Tibial nerve (tissue), 4 donors: ENCODE measurements around the gene KCNQ1. TPM values are rescaled to one million over a fixed set of nuclear protein-coding genes. Genes with fewer than 3 reads are reported as not detected.

Experiments
- DNase-seq, 2 donors: peaks; one replicate each; pipeline ENCODE4 v3.0.0-alpha.2; 2019; ENCODE audit warnings: low spot score in 2 of 2
- H3K27ac ChIP-seq, 4 donors: fragments of 200-600 bp; sonication (generic) in 3 of 4; one replicate each; pipeline ENCODE4 v1.5.1; 2017 to 2019; ENCODE audit warnings: mild to moderate bottlenecking in 1 of 4
- H3K27me3 ChIP-seq, 2 donors: fragments of 200-600 bp; sonication (generic) in 1 of 2; one replicate each; pipeline versions ENCODE4 v1.5.1 to v1.6.0; 2017 to 2019
- H3K36me3 ChIP-seq, 3 donors: fragments of 200-600 bp; sonication (generic); one replicate each; pipeline ENCODE4 v1.5.1; 2018 to 2019
- H3K4me1 ChIP-seq, 4 donors: fragments of 200-600 bp; sonication (generic) in 3 of 4; one replicate each; pipeline ENCODE4 v1.5.1; 2017 to 2019
- H3K4me3 ChIP-seq, 4 donors: fragments of 200-600 bp; sonication (generic) in 3 of 4; one replicate each; pipeline ENCODE4 v1.5.1; 2017 to 2019; ENCODE audit warnings: mild to moderate bottlenecking in 1 of 4, moderate library complexity in 1 of 4
- H3K9me3 ChIP-seq, 4 donors: fragments of 200-600 bp; sonication (generic) in 3 of 4; one replicate each; pipeline ENCODE4 v1.5.1; 2017 to 2019
- CTCF ChIP-seq, 5 experiments: fragments of 200-600 bp in 3 of 5; fragments of 450-650 bp in 2 of 5; sonication (generic) in 3 of 5; IDR thresholded peaks; one replicate each; pipeline ENCODE4 v1.5.1; 2016 to 2019; ENCODE audit warnings: antibody characterized with exemption in 5 of 5, mild to moderate bottlenecking in 3 of 5, moderate library complexity in 2 of 5
- EP300 ChIP-seq, 2 donors: sonication (generic); formaldehyde crosslinking; IDR thresholded peaks; one replicate each; pipeline ENCODE4 v1.6.1; 2017; ENCODE audit warnings: antibody characterized with exemption in 2 of 2, mild to moderate bottlenecking in 1 of 2
- POLR2A ChIP-seq, 2 donors: fragments of 450-650 bp; IDR thresholded peaks; one replicate each; pipeline ENCODE4 v1.6.1; 2017; ENCODE audit warnings: antibody characterized with exemption in 2 of 2, mild to moderate bottlenecking in 2 of 2, moderate library complexity in 2 of 2
- WGBS, 2 donors: methylation state at CpG; one replicate each; pipeline ENCODE4 v1.1.5; 2018; 5-methylcytosine and 5-hydroxymethylcytosine counted together
- total RNA-seq, 4 donors: library from RNA; depleted of rRNA; stranded (reverse); fragments of >200 nt; gene quantifications; one replicate each; pipeline ENCODE4 v1.1.0, GENCODE V29; 2016

The KCNQ1 gene
- total RNA-seq, 4 donors from 2014 or later = 3.5 to 11.4 (median 7.5) TPM

GRCh38 chr11:2558397-2558796 is 113.6 kb downstream of the KCNQ1 start:
- H3K36me3 ChIP-seq = no peaks in the 10 kb centered on the region
- peaks cover 0 to 14% (median 7%) of the 10 kb centered on the region in 4 donors for H3K4me1 ChIP-seq
- no peaks in the 10 kb centered on the region for H3K27me3 ChIP-seq
- no peak for TF ChIP-seq EP300 (IDR thresholded peaks at IDR 0.05)
- no peak for TF ChIP-seq POLR2A (IDR thresholded peaks at IDR 0.05)
- no peak for TF ChIP-seq CTCF (IDR thresholded peaks at IDR 0.05)
- H3K4me3 ChIP-seq = no peak overlapping the region
- no peak overlapping the region for H3K27ac ChIP-seq
- DNase-seq = no peak
- no peaks in the 10 kb centered on the region for H3K9me3 ChIP-seq
- 90 to 92% methylated on average over 17 of the region's 17 CpGs for WGBS, 2 donors

- H3K27ac ChIP-seq = no peak overlapping the region
- WGBS, 2 donors = 93 to 95% methylated on average over 11 to 13 of the region's 13 CpGs
- TF ChIP-seq POLR2A (IDR thresholded peaks at IDR 0.05) (no peak), CTCF (IDR thresholded peaks at IDR 0.05) (no peak), EP300 (IDR thresholded peaks at IDR 0.05) (no peak)
- no peaks in the 10 kb centered on the region for H3K36me3 ChIP-seq
- H3K27me3 ChIP-seq = no peaks in the 10 kb centered on the region
- no peak for DNase-seq
- no peak overlapping the region for H3K4me3 ChIP-seq
- peaks cover 0 to 14% (median 7%) of the 10 kb centered on the region in 4 donors for H3K4me1 ChIP-seq
- no peaks in the 10 kb centered on the region for H3K9me3 ChIP-seq
Observed at GRCh38 chr11:2558861-2559526, 114.2 kb downstream of the KCNQ1 start.

- DNase-seq = peak in 1 of 2 donors; percentile 9
- WGBS, 2 donors = 85 to 86% methylated on average over 13 of the region's 28 CpGs
- no peaks in the 10 kb centered on the region for H3K36me3 ChIP-seq
- no peak overlapping the region for H3K4me3 ChIP-seq
- no peak for TF ChIP-seq EP300 (IDR thresholded peaks at IDR 0.05)
- TF ChIP-seq CTCF (IDR thresholded peaks at IDR 0.05) = no peak
- no peak for TF ChIP-seq POLR2A (IDR thresholded peaks at IDR 0.05)
- peaks cover 0 to 14% (median 7%) of the 10 kb centered on the region in 4 donors for H3K4me1 ChIP-seq
- no peaks in the 10 kb centered on the region for H3K9me3 ChIP-seq
- H3K27ac ChIP-seq = no peak overlapping the region
- H3K27me3 ChIP-seq = no peaks in the 10 kb centered on the region
Observed at GRCh38 chr11:2559527-2560311, 114.9 kb downstream of the KCNQ1 start.

GRCh38 chr11:2561696-2562581 is 117.1 kb downstream of the KCNQ1 start:
- no peak for TF ChIP-seq CTCF (IDR thresholded peaks at IDR 0.05)
- TF ChIP-seq EP300 (IDR thresholded peaks at IDR 0.05) = no peak
- TF ChIP-seq POLR2A (IDR thresholded peaks at IDR 0.05) = no peak
- H3K4me1 ChIP-seq = peaks cover 0 to 17% (median 7%) of the 10 kb centered on the region in 4 donors
- H3K27ac ChIP-seq = peak overlapping the region; percentile 15 to 78 (median 65)
- H3K27me3 ChIP-seq = no peaks in the 10 kb centered on the region
- 46 to 66% methylated on average over 6 to 24 of the region's 27 CpGs for WGBS, 2 donors
- H3K9me3 ChIP-seq = no peaks in the 10 kb centered on the region
- peak in 1 of 2 donors; percentile 14 for DNase-seq
- H3K36me3 ChIP-seq = no peaks in the 10 kb centered on the region
- H3K4me3 ChIP-seq = no peak overlapping the region
